IPS-NIHi7 (cell line): ENCODE data around the gene KRTAP21-1.
"Not testable (repeated sequence)": the region's sequence is repeated elsewhere in the genome, so short reads cannot be mapped to it uniquely, and the experiment has no call there.

Experiments used
- DNase-seq: peaks from one replicate; pipeline ENCODE4 v3.0.0; 2012; ENCODE audit warnings: mixed read lengths; ENCODE audit errors: extremely low spot score

Gene KRTAP21-1

DNA sequence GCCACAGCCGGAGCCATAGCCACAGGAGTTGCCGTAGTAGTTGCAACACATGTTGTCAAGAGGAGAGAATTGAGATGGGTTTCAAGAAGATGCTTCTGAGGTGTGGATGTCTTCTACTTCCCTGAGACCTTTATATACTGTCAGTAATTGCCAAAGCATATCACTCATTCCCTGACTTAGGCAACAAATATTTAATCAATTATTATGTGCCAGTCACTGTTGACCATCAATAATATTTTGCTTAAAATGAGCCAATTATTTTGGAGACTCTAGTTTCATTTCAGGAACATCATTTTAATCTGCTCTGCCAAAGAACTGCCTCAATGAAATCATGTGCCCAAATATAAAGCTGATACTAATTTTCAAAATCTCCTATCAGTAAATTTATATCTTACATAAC is at the start of gene KRTAP21-1:
TSS of gene KRTAP21-1 (minus strand) at position 101 of the 400 bp plus-strand sequence. CDS start at position 51, 50 bp downstream.
- not testable (repeated sequence) for DNase-seq

- DNase-seq = no peak
These were observed 45.4 kb upstream of the KRTAP21-1 start for GRCh38 chr21:30800605-30801004.

GRCh38 chr21:30793581-30794314 is 38.5 kb upstream of the KRTAP21-1 start:
- no peak for DNase-seq

GRCh38 chr21:30779249-30779648 is 24.0 kb upstream of the KRTAP21-1 start:
- no peak for DNase-seq

DNA sequence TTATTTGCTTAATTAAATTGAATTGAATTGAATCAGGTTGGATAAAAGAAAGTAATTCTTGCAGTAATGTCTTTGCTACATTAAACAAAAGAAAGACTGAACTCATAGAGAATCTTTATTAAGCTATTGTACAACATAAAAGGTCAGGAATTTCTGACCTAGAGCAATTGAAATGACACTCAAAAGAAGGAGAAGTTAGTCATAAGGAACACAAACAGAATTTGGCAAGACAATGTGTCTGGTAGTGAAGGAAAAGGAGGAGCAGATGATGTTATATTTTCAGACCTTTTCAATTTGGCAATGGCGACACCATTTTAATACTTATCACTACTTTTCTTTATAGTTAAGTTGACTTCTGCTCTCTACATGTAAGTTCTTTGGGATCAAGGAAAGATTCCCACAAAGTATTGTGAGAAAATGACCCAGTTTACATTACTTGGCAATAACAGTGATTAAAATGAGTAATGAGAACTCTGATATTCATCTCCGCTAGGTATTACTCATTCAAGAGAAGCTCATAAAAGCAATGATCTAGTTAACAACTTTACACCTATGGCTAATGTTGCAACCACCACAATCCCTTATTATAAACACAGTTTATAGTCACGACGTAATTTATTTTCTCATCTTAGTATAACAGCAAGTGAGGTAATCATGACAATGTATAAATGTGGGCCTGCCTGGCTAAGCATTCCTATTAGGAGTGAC is 14.7 kb upstream of the KRTAP21-1 start:
- DNase-seq = no peak

- DNase-seq = no peak
These were observed 5.5 kb upstream of the KRTAP21-1 start for GRCh38 chr21:30760776-30761175.

- no peak for DNase-seq
These were observed 3.1 kb upstream of the KRTAP21-1 start for GRCh38 chr21:30758306-30758705.

- no peak for DNase-seq
These were observed 8.1 kb downstream of the KRTAP21-1 start, which contains the start of gene KRTAP21-2 for GRCh38 chr21:30747159-30747558. TSS of gene KRTAP21-2 (minus strand) at chr21:30747259. CDS start at chr21:30747202, 57 bp downstream.

DNA sequence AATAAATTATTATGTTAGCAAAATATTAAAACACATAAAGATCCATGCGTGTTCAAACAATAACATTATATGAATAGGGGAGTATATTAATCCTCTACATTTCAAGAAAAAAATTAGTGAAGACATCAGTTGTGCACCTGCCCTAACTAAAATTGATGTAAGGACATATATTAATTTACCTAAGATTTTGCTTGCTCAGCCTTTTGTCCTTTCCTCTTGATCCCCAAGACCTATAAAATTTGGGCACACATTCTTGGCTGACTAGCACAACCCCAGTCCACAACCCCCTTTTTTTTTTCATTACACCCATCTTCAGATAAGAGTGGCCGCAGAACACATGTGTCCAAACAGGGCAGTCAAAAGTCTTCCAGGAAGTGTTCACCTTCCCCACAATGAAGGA is 14.8 kb downstream of the KRTAP21-1 start:
- no peak for DNase-seq

DNA sequence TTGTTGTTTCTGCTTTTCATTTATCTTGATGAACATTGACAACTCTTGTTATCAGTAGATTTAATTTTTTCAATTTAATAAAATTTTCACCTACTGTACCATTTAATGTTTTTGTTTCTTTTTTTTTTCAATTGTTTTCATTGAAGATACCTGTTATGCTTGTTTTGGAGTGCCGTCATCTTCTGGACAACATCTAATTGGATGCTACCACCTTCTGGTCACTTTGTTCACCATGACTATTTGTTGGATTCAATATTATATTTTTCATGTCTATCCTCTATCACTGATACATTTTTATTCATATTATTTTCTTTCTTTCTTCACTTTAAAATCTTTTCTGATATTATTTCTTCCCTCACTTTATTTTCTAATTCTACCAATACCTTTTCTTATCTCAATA is 22.2 kb downstream of the KRTAP21-1 start:
- DNase-seq = no peak

GRCh38 chr21:30726726-30727125 is 28.5 kb downstream of the KRTAP21-1 start:
- no peak for DNase-seq

DNA sequence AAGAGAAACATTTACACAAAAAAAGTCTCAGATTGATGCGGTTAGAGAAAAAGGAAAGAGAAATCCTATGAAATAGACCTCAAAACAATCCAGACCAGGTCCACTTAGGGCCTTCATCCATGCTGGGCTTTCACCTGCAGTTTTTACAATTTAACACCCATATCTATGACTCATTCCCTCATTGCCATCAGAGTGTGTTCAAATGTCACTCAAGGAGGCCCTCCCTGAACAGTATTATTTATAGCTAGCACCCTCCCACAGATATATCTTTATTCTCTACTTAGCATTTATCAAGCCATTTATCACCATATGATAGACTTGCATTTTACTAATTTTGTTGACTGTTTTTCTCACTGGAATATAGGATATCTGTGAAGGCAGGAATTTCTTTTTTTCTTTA is 35.8 kb downstream of the KRTAP21-1 start:
- DNase-seq = no peak

GRCh38 chr21:30718239-30718909 is 36.9 kb downstream of the KRTAP21-1 start, which contains the start of gene KRTAP21-3:
TSS of gene KRTAP21-3 (minus strand) at chr21:30718777. CDS start at chr21:30718759, 18 bp downstream.
- no peak for DNase-seq

- DNase-seq = no peak
These were observed 38.1 kb downstream of the KRTAP21-1 start for GRCh38 chr21:30717105-30717504.

GRCh38 chr21:30714946-30715345 is 40.3 kb downstream of the KRTAP21-1 start:
- no peak for DNase-seq

DNA sequence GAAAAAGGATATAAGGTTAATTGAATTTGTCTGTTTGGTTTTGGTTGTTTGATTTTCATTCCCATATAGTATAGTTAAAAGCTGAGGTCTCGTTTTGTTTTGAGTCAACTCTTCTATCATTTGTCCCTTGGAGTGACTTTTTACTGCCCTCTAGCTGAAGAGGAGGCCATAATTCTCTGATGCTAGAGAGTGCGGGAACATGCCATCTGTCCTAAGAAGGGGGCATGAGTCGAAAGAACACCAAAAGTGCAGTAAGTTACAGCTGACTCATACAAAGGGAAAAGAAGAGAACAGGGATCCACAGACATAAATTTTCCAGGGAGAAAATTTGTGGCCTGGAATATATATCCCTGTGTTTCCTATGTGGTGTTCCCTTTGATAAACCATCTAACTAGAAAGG is 40.8 kb downstream of the KRTAP21-1 start:
- no peak for DNase-seq

DNA sequence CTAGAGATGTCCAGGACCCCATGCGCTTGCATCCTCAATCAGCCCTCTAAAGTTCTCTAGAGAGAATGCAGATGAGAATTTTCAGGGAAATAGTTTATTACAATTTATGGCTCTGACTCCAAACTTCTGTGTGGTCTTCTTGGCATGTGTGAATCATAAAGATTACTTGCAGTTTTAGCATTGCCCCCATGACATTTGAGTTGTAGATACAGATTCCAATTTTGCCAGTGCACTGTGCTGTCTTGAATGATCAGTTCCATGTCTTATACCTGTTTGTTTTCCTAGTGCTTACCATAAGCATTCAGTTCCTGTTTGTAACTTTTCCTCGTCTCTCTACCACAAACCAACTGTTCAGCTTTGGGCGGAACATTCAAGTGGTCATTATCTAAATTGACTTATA is 41.5 kb downstream of the KRTAP21-1 start:
- DNase-seq = no peak

- DNase-seq = no peak
These were observed 44.7 kb downstream of the KRTAP21-1 start for GRCh38 chr21:30710499-30710898.

DNA sequence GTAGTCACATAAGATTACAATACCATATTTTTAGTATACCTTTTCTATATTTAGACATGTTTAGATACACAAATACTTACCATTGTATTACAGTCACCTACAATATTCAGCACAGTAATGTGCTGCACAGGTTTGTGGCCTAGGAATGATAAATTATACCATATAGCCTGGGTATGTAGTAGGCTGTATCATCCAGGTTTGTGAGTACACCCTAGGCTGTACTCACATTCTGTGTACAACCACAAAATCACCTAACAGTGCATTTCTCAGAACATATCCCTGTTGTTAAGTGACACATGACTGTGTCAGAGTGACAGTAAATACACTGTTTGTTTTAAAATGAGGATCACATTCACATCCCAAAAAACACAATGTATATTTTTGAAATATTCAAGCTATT is 47.8 kb downstream of the KRTAP21-1 start:
- no peak for DNase-seq
